ENCODE results near the gene KRTAP10-12. TPM values are rescaled to one million over a fixed set of nuclear protein-coding genes. Genes with fewer than 3 reads are reported as not detected.
A peak's percentile ranks its signal among the peaks of the same experiment; 100 is the strongest.
"Not testable (repeated sequence)": the region's sequence is repeated elsewhere in the genome, so short reads cannot be mapped to it uniquely, and the experiment has no call there.

KRTAP10-12 gene
- total RNA-seq, 2 donors from 2014 or later, result not detected

DNA sequence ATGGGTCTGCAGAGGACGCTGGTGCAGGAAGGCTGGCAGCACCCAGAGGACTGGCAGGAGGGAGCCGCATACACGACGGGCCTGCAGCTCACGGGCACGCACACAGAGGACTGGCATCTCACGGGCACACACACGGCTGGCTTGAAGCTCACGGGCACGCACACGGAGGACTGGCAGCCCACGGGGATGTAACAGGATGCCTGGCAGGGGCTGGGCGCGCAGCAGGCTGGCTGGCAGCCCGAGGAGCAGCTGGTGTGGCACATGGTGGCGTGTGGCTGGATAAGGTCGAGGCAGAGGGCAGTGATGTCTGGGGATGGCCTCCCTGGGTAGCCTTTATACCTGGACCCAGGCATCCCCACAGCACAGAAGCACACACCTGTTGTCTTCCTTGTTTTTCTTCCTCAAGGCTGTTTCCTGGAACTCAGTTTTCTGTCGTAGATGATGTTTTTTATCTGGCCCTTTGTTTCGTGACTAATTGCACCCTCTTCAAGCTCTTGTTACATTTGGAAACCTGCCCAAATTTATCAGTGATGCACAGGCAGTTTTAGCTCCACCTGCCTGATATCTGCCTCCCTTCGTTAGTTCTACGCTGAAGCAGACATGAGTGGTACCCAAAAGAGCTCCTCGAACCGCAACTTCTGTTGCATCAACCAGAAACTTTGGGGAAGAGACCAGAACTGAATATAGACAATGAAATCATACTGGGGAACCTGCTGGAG is 15.0 kb upstream of the KRTAP10-12 start, which contains the start of gene KRTAP12-1:
KRTAP12-1 (minus strand) TSS at position 303 of the 719 bp plus-strand sequence; CDS start at position 263, 40 bp downstream.
- no peak within 1 kb of the TSS for H3K4me3 Mint-ChIP-seq
- no peak within 1 kb of the TSS for H3K27ac Mint-ChIP-seq

DNA sequence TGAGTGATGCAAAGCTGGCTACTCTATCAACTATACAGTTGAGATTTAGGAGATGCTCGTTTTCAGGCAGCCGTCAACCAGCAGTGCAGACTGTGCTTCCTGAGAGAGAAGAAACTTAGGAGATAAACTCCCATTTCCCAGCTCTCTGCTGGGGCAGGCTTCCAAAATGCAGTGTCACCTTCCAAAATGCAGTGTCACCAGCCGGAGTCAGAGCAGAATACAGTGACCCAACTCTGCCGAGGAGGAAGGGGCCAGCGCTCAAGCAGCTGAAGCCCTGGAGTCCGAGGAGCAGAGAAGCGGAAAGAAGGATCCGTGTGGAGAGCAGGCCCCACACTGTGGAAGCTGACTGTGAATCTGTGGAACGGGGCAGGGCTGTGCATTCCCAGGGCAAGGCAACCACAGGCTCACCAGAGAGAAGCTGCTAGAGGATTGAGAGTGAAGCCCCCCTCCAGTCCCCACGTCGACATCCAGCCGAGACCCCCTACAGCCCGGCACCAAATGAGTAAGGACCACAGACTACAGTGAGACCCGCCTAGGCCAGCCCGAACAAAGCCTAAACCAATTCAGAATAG is 14.3 kb upstream of the KRTAP10-12 start:
- no peak for DNase-seq
- Mint-ChIP-seq H3K27me3 (ENCODE audit: low read depth) (peaks cover 8% of the 10 kb centered on the region), H3K27ac (no peak overlapping the region), H3K9me3 (no peaks in the 10 kb centered on the region), H3K36me3 (ENCODE audit: insufficient read depth in 2 of 2) (no peaks in the 10 kb centered on the region), H3K4me3 (no peak overlapping the region), H3K4me1 (ENCODE audit: low read depth) (peaks cover 14% of the 10 kb centered on the region)
- ATAC-seq (replicated peaks in 1 of 2), result no peak

More for the DNA sequence above, 15.0 kb upstream of the KRTAP10-12 start, which contains the start of gene KRTAP12-1:
- ATAC-seq (replicated peaks in 1 of 2) (no peak), DNase-seq (no peak)
- peaks cover 14% of the 10 kb centered on the region for H3K4me1 Mint-ChIP-seq (ENCODE audit: low read depth)
- no peaks in the 10 kb centered on the region for H3K36me3 Mint-ChIP-seq (ENCODE audit: insufficient read depth in 2 of 2)
- H3K9me3 Mint-ChIP-seq, result no peaks in the 10 kb centered on the region
- peaks cover 8% of the 10 kb centered on the region for H3K27me3 Mint-ChIP-seq (ENCODE audit: low read depth)

DNA sequence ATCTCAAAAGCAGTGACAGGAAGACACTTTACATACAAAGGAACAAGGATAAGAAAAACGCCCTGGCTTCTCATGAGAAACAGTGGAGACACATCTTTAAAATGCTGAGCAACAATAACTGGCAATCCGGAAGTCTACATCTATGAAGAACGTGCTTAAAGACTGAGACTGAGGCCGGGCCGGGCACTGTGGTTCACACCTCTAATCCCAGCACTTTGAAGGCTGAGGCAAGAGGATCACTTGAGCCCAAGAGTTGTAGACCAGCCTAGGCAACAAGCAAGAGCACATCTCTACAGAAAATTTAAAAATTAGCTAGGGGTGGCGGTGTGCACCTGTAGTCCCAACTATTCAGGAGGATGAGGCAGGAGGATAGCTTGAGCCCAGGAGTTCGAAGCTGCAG is 12.9 kb upstream of the KRTAP10-12 start:
- DNase-seq (no peak), ATAC-seq (replicated peaks in 1 of 2) (no peak)
- H3K4me1 Mint-ChIP-seq (ENCODE audit: low read depth), result peaks cover 14% of the 10 kb centered on the region
- no peak overlapping the region for H3K4me3 Mint-ChIP-seq
- H3K36me3 Mint-ChIP-seq (ENCODE audit: insufficient read depth in 2 of 2), result no peaks in the 10 kb centered on the region
- H3K27me3 Mint-ChIP-seq (ENCODE audit: low read depth), result peaks cover 8% of the 10 kb centered on the region
- H3K27ac Mint-ChIP-seq, result peak overlapping the region; percentile 27
- H3K9me3 Mint-ChIP-seq, result no peaks in the 10 kb centered on the region

DNA sequence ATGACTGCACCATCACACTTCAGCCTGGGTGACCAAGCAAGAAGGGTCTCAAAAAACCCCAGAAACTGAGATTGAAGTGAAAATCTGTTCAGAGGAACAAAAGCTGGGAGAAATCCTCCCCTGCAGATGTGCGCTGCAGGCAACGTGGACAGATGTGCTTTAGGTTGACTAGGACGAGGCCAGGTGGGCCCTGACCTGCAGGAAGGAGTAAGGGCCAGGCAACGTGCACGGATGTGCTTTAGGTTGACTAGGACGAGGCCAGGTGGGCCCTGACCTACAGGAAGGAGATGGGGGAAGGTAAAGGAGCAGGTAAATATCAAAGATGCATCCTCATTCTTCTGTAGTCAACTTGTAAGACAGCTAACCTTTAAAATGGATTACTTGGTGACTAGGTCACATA is 12.5 kb upstream of the KRTAP10-12 start:
- H3K4me1 Mint-ChIP-seq (ENCODE audit: low read depth), result peaks cover 14% of the 10 kb centered on the region
- H3K27me3 Mint-ChIP-seq (ENCODE audit: low read depth), result peaks cover 8% of the 10 kb centered on the region
- H3K36me3 Mint-ChIP-seq (ENCODE audit: insufficient read depth in 2 of 2), result no peaks in the 10 kb centered on the region
- DNase-seq (no peak), ATAC-seq (replicated peaks in 1 of 2) (no peak)
- no peak overlapping the region for H3K4me3 Mint-ChIP-seq
- no peaks in the 10 kb centered on the region for H3K9me3 Mint-ChIP-seq
- H3K27ac Mint-ChIP-seq, result no peak overlapping the region

DNA sequence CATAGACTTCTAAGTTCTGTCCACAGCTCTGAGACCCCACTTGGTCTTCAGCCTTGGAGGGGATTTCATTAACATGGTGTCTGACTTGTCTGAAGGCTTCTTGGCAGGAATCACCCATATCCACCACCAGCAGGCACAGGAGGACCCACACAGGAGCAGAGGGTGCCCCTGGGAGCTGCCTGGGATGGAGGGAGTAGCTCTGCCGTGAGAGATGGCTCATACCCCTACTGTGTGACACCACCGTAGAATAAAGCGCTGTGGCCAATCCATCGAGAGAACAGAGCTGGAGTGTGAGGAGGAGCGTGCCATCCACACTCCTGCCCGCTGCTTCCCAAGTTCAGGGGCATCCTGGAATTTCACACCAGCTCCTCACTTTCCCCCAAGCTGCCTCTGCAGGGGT is 11.9 kb upstream of the KRTAP10-12 start:
- H3K4me3 Mint-ChIP-seq; H3K27me3 Mint-ChIP-seq (ENCODE audit: low read depth); H3K9me3 Mint-ChIP-seq; H3K36me3 Mint-ChIP-seq (ENCODE audit: insufficient read depth in 2 of 2); DNase-seq; H3K27ac Mint-ChIP-seq; ATAC-seq (replicated peaks in 1 of 2): not testable (repeated sequence)
- peaks cover 14% of the 10 kb centered on the region for H3K4me1 Mint-ChIP-seq (ENCODE audit: low read depth)

DNA sequence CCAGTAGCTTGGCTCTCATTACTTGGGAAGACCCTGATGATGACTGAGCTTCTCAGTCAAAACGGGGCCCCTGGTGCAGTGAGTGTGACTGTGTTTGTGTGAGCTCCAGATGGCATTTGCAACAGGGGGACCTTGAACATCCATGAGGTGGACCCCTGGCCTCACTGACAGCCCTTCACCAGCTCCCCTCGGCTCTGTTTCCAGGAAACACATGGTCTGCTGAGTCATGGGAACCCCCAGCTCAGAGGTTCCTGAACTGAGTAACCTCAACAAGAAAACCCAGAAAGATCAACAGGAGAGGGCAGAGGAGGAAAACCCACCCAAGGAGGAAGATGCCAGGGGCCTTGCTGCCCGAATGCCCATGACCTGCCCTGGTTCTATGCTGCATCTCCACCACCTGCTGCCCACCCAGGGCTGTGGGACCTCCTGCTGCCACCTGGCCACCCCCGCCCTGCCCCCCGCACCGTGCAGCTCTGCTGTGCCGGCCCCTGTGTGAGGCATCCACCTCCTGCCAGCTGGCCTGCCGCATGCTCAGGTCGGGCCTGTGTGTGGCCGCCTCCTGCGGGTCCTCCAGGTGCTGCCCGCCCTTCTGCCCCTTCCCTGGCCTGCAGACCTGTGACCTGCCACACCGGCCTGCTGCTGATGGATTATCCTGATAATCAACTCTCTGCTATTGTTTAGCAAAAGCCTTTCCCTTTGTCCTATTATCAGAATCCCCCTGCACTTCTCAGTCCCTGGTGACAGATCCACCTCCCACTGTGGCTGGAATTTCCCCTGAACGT is 10.8 kb upstream of the KRTAP10-12 start:
- Mint-ChIP-seq H3K4me3 (peak overlapping the region in 1 of 2 donors; percentile 38), H3K9me3 (no peaks in the 10 kb centered on the region), H3K27me3 (ENCODE audit: low read depth) (peaks cover 8% of the 10 kb centered on the region), H3K36me3 (ENCODE audit: insufficient read depth in 2 of 2) (no peaks in the 10 kb centered on the region), H3K27ac (no peak overlapping the region), H3K4me1 (ENCODE audit: low read depth) (peaks cover 15% of the 10 kb centered on the region)
- ATAC-seq (replicated peaks in 1 of 2) (peak; percentile 65 to 79), DNase-seq (no peak)

DNA sequence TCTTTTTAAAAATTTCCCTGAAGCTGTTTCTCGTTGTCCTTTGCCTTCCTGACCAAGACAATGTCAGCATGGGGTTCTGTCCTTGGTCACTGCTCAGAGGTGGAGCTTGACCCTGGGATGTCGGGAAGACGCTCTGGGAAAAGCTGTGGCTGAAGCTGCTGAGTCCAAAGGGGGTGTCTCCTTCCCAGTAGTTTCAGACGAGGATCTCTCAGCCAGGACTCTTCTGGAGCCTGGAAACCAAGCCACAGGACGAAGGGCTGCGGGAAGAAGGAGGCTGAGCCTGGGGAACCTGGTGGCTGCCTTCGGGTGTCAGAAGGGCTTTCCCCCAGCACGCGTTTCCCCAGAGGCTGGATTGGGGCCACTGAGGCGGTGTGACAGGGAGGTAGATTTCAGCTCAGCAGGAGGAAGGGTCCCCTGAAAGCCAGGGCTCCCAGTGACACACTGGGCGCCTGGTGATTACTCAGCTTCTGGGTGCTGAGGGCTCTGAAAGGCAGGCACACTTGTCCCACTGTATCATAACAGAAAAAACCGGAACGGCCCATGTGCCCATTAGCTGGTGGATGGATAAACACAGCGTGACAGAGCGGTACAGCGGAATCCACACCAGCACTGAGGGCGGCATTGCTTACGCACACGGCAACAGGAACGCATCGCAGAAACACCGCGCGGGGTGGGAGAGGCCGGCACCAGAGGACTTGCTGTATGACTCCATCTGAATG is 10.0 kb upstream of the KRTAP10-12 start:
- Mint-ChIP-seq H3K36me3 (ENCODE audit: insufficient read depth in 2 of 2) (no peaks in the 10 kb centered on the region), H3K4me1 (ENCODE audit: low read depth) (peaks cover 23% of the 10 kb centered on the region), H3K9me3 (no peaks in the 10 kb centered on the region), H3K27ac (no peak overlapping the region), H3K4me3 (no peak overlapping the region), H3K27me3 (ENCODE audit: low read depth) (peaks cover 8% of the 10 kb centered on the region)
- DNase-seq (no peak), ATAC-seq (replicated peaks in 1 of 2) (no peak)

DNA sequence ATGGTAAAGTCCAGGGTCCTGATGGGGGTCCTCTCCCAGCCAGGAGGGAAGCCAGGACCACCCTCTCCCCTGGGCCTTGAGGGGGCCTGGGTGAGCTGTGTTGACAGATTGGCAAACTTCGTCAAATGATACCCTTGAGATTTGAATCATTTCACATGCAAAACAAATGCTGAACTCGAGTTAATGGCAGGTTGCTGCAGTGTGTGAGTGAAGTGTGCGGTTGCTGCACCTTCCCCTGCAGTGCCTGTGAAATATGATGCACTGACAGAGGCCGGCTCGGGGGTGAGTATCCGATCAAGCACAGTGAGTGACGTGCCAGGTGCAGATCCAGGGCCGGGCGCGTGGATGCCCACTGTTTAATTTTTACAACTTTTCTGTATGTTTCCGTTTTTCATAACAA is 9.3 kb upstream of the KRTAP10-12 start:
- no peak overlapping the region for H3K4me3 Mint-ChIP-seq
- peaks cover 23% of the 10 kb centered on the region for H3K4me1 Mint-ChIP-seq (ENCODE audit: low read depth)
- H3K9me3 Mint-ChIP-seq, result peaks cover 0 to under 1% of the 10 kb centered on the region in 2 donors
- H3K27me3 Mint-ChIP-seq (ENCODE audit: low read depth), result peaks cover 8% of the 10 kb centered on the region
- no peak for DNase-seq
- no peak for ATAC-seq (replicated peaks in 1 of 2)
- no peak overlapping the region for H3K27ac Mint-ChIP-seq
- H3K36me3 Mint-ChIP-seq (ENCODE audit: insufficient read depth in 2 of 2), result peaks cover 2% of the 10 kb centered on the region in 2 donors

DNA sequence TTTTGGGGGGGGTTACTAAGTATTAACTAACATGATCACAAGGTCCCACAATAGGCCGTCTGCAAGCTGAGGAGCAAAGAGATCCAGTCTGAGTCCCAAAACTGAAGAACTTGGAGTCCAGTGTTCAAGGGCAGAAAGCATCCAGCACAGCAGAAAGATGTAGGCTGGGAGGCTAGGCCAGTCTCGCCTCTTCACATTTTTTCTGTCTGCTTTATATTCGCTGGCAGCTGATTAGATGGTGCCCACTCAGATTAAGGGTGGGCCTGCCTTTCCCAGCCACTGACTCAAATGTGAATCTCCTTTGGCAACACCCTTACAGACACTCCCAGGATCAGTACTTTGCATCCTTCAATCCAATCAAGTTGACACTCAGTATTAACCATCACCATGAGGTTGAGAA is 7.2 kb upstream of the KRTAP10-12 start:
- not testable (repeated sequence) for ATAC-seq (replicated peaks in 1 of 2); H3K27me3 Mint-ChIP-seq (ENCODE audit: low read depth); DNase-seq; H3K27ac Mint-ChIP-seq; H3K9me3 Mint-ChIP-seq; H3K36me3 Mint-ChIP-seq (ENCODE audit: insufficient read depth in 2 of 2); H3K4me3 Mint-ChIP-seq
- peaks cover 23% of the 10 kb centered on the region for H3K4me1 Mint-ChIP-seq (ENCODE audit: low read depth)

DNA sequence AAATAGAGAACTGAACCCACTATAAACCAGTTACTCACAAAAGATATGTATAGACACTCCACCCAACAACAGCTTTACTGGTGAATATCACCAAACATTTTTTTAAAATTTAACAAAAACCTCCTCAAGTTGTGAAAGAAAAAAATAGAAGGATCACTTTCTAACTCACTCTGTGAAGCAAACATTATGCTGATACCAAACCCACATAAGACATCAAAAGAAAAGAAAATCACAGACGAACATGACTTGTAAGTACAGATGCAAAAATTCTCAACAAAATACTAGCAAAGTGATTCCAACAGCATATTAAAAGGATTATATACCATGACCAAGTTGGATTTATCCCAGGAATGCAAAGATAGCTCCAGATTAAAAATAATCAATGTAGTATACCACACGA is 5.3 kb upstream of the KRTAP10-12 start:
- Mint-ChIP-seq H3K9me3 (peaks cover 3 to 5% of the 10 kb centered on the region in 2 donors), H3K4me1 (ENCODE audit: low read depth) (peaks cover 11% of the 10 kb centered on the region), H3K36me3 (ENCODE audit: insufficient read depth in 2 of 2) (peaks cover 4 to 7% of the 10 kb centered on the region in 2 donors), H3K27ac (no peak overlapping the region), H3K4me3 (no peak overlapping the region), H3K27me3 (ENCODE audit: low read depth) (peaks cover 10% of the 10 kb centered on the region)
- ATAC-seq (replicated peaks in 1 of 2) (no peak), DNase-seq (no peak)

DNA sequence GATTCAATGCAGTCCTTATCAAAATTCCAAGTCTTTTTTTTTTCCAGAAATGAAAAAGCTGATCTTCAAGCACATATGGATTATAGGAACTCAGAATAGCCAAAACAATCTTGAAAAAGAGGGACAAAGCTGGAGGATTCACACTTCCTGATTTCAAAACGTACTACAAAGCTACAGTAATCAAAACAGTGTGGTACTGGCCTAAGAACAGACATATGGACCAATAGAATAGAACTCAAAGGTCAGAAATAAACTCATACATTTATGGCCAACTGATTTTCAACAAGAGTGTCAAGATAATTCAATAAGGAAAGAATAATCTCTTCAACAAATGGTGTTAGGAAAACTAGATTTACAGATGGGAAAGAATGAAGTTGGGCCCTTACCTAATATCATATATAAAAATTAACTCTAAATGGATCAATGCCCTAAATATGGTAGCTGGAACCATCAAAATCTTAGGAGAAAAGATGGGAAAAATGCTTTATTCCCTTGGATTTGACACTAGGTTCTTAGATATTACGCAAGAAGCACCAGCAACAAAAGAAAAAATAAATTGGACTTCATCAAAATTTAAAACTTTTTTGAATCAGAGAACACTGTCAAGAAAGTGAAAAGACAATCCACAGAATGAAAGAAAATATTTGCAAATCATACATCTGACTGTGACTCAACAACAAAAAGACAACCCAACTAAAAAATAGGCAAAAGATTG is 4.0 kb upstream of the KRTAP10-12 start:
- DNase-seq, result no peak
- peaks cover 3 to 5% of the 10 kb centered on the region in 2 donors for H3K9me3 Mint-ChIP-seq
- no peak overlapping the region for H3K4me3 Mint-ChIP-seq
- peaks cover 22% of the 10 kb centered on the region for H3K27me3 Mint-ChIP-seq (ENCODE audit: low read depth)
- no peak overlapping the region for H3K27ac Mint-ChIP-seq
- no peak for ATAC-seq (replicated peaks in 1 of 2)
- H3K36me3 Mint-ChIP-seq (ENCODE audit: insufficient read depth in 2 of 2), result peaks cover 4 to 7% of the 10 kb centered on the region in 2 donors
- H3K4me1 Mint-ChIP-seq (ENCODE audit: low read depth), result peaks cover 9% of the 10 kb centered on the region

DNA sequence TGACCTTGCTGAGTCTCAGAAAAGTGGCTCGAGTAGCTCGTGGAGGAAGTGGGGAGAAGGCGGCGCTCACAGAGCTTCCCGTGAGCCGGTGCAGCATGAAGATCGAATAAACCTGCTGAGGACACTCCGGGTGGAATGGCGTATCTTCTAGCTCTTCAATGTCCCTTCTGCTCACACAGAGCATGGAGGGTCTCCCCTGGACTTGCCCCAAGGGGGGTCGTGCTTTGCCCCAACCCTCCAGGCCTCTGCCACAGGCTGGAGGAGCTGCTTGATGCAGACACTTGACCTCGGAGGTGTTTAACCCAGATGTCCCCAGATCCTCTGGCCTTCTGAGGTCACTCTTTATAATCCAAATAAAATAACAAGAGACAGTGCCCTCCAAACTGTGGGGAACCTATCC is 2.2 kb upstream of the KRTAP10-12 start:
- Mint-ChIP-seq H3K4me1 (ENCODE audit: low read depth) (peaks cover 9% of the 10 kb centered on the region), H3K9me3 (peaks cover 3 to 5% of the 10 kb centered on the region in 2 donors), H3K36me3 (ENCODE audit: insufficient read depth in 2 of 2) (peaks cover 4 to 7% of the 10 kb centered on the region in 2 donors), H3K27me3 (ENCODE audit: low read depth) (peaks cover 38% of the 10 kb centered on the region), H3K4me3 (no peak overlapping the region), H3K27ac (no peak overlapping the region)
- ATAC-seq (replicated peaks in 1 of 2) (no peak), DNase-seq (no peak)
